Measurements from ENCODE around the gene PRR15L. TPM values are rescaled to one million over a fixed set of nuclear protein-coding genes. Genes with fewer than 3 reads are reported as not detected.

PRR15L gene
- total and polyA plus RNA-seq, 2 donors (not counting 1 experiment from before 2014, with no cell fraction given), result not detected

DNA sequence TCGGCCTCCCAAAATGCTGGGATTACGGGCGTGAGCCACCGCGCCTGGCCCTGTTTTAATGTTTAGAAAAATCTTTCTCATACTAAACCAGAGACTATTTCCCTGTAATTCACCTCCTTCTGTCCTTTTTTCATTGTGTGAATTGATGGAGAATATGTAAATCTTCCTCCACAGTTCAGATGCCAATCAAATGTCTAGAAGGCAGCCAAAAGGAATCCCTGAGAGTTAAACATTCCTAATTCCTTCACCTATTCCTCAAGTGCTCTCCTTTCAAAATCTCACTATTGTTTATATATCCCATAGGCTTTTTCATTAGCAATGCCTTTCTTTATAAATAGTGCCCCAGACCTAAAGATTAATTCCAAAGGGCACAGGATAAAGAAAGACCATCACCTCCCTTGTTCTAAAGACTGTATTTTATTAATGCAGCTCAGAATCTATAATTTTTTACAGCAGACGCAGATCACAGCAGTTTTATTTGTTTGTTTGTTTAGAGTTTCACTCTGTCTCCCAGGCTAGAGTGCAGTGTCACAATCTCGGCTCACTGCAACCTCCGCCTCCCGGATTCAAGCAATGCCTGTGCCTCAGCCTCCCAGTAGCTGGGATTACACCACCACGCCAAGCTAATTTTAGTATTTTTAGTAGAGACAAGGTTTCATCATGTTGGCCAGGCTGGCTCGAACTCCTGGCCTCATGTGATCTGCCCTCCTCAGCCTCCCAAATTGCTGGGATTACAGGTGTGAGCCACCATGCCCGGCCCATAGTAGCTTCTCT is 49.4 kb upstream of the PRR15L start:
- H3K4me3 Mint-ChIP-seq, result no peak overlapping the region
- Histone ChIP-seq H3K27me3 (replicated peaks in 1 of 4; ENCODE audit: control extremely low read depth in 1 of 4, control insufficient read depth in 3 of 4, insufficient read depth in 4 of 4, low read length in 3 of 4) (peaks cover 0 to 18% (median 8%) of the 10 kb centered on the region in 4 experiments), H3K4me2 (replicated peaks; ENCODE audit: low read depth, low read length, poor library complexity, severe bottlenecking) (no peak overlapping the region), H3K4me1 (ENCODE audit: control insufficient read depth in 2 of 2, insufficient read depth in 2 of 2, low read length in 2 of 2) (peaks cover 8 to 9% of the 10 kb centered on the region in 2 donors), H3K9ac (ENCODE audit: low read length) (no peak overlapping the region), H3K9me3 (ENCODE audit: control extremely low read depth in 1 of 3, control insufficient read depth in 2 of 3, insufficient read depth in 1 of 3, low read length in 2 of 3) (peaks cover 0 to 3% (median 0%) of the 10 kb centered on the region in 3 donors), H3K79me2 (ENCODE audit: control insufficient read depth, insufficient read depth, low read length) (no peaks in the 10 kb centered on the region), H3K4me3 (ENCODE audit: control extremely low read depth in 1 of 5, extremely low read depth in 1 of 5, insufficient read depth in 1 of 5, low read depth in 2 of 5, low read length in 4 of 5) (no peak overlapping the region), H2AFZ (ENCODE audit: insufficient read depth, low read depth, low read length, poor library complexity, severe bottlenecking) (no peak overlapping the region), H3K27ac (ENCODE audit: low read length in 2 of 2) (no peak overlapping the region), H4K20me1 (ENCODE audit: control insufficient read depth, insufficient read depth, low read length, poor library complexity, severe bottlenecking) (no peaks in the 10 kb centered on the region), H3K36me3 (replicated peaks in 1 of 2; ENCODE audit: control extremely low read depth in 1 of 2, control insufficient read depth in 1 of 2, extremely low read depth in 1 of 2, insufficient read depth in 2 of 2, low read length in 1 of 2) (no peaks in the 10 kb centered on the region)
- no peak for DNase-seq
- no peaks in the 10 kb centered on the region for H3K9me3 Mint-ChIP-seq (ENCODE audit: insufficient read depth)
- TF ChIP-seq CTCF (IDR thresholded peaks at IDR 0.05) (no peak), EZH2 (IDR thresholded peaks at IDR 0.05; ENCODE audit: borderline replicate concordance, insufficient read depth, low read depth, low read length, poor library complexity, severe bottlenecking) (no peak)
- WGBS (ENCODE audit: insufficient coverage), result 98% methylated on average over 4 of the region's 12 CpGs
- ChIA-PET POLR2A (interaction anchor here (0.7 to 1.1 kb wide), 2 partner anchors 26 to 1908 kb away, joined by 3 read pairs; no protein-coding TSS in a partner anchor), CTCF (interaction anchor here (1.0 to 1.8 kb wide), 2 partner anchors 11 to 55 kb away, joined by 3 to 5 read pairs; no protein-coding TSS in a partner anchor)
- peaks cover 30% of the 10 kb centered on the region for H3K27me3 Mint-ChIP-seq
- ATAC-seq (ENCODE audit: low read depth), result no peak
- peaks cover 13% of the 10 kb centered on the region for H3K4me1 Mint-ChIP-seq
- intact Hi-C loops (cut with micrococcal nuclease), result no loop called here
- no peak overlapping the region for H3K27ac Mint-ChIP-seq

GRCh38 chr17:48004983-48005382 is 47.3 kb upstream of the PRR15L start:
- H3K79me2 ChIP-seq (ENCODE audit: control insufficient read depth, insufficient read depth, low read length), result no peaks in the 10 kb centered on the region
- H3K9me3 ChIP-seq (ENCODE audit: control extremely low read depth in 1 of 3, control insufficient read depth in 2 of 3, insufficient read depth in 1 of 3, low read length in 2 of 3), result no peaks in the 10 kb centered on the region
- intact Hi-C loops (cut with micrococcal nuclease), result no loop called here
- 83% methylated on average over 2 of the region's 3 CpGs for WGBS (ENCODE audit: insufficient coverage)
- ATAC-seq (ENCODE audit: low read depth) (no peak), DNase-seq (no peak)
- H3K4me3 ChIP-seq (ENCODE audit: control extremely low read depth in 1 of 5, extremely low read depth in 1 of 5, insufficient read depth in 1 of 5, low read depth in 2 of 5, low read length in 4 of 5), result no peak overlapping the region
- H4K20me1 ChIP-seq (ENCODE audit: control insufficient read depth, insufficient read depth, low read length, poor library complexity, severe bottlenecking), result no peaks in the 10 kb centered on the region
- ChIA-PET CTCF (interaction anchor here (0.5 kb wide), 1 partner anchor 270 kb away, joined by 3 read pairs; no protein-coding TSS in a partner anchor), POLR2A (no interaction called here)
- no peak overlapping the region for H2AFZ ChIP-seq (ENCODE audit: insufficient read depth, low read depth, low read length, poor library complexity, severe bottlenecking)
- H3K4me1 Mint-ChIP-seq, result peaks cover 4% of the 10 kb centered on the region
- no peaks in the 10 kb centered on the region for H3K9me3 Mint-ChIP-seq (ENCODE audit: insufficient read depth)
- H3K27me3 Mint-ChIP-seq, result peaks cover 20% of the 10 kb centered on the region
- TF ChIP-seq CTCF (IDR thresholded peaks at IDR 0.05) (no peak), EZH2 (IDR thresholded peaks at IDR 0.05; ENCODE audit: borderline replicate concordance, insufficient read depth, low read depth, low read length, poor library complexity, severe bottlenecking) (no peak)
- peaks cover 0 to 6% (median 4%) of the 10 kb centered on the region in 4 experiments for H3K27me3 ChIP-seq (replicated peaks in 1 of 4; ENCODE audit: control extremely low read depth in 1 of 4, control insufficient read depth in 3 of 4, insufficient read depth in 4 of 4, low read length in 3 of 4)
- no peaks in the 10 kb centered on the region for H3K36me3 ChIP-seq (replicated peaks in 1 of 2; ENCODE audit: control extremely low read depth in 1 of 2, control insufficient read depth in 1 of 2, extremely low read depth in 1 of 2, insufficient read depth in 2 of 2, low read length in 1 of 2)
- no peaks in the 10 kb centered on the region for H3K4me1 ChIP-seq (ENCODE audit: control insufficient read depth in 2 of 2, insufficient read depth in 2 of 2, low read length in 2 of 2)
- H3K27ac Mint-ChIP-seq, result no peak overlapping the region
- H3K4me3 Mint-ChIP-seq, result no peak overlapping the region
- H3K9ac ChIP-seq (ENCODE audit: low read length), result no peak overlapping the region
- no peak overlapping the region for H3K4me2 ChIP-seq (replicated peaks; ENCODE audit: low read depth, low read length, poor library complexity, severe bottlenecking)
- no peak overlapping the region for H3K27ac ChIP-seq (ENCODE audit: low read length in 2 of 2)

Data from B cell (primary cell).